HG03060 (cell line): Measurements from ENCODE around the gene TSKU.
"Not testable (repeated sequence)": the region's sequence is repeated elsewhere in the genome, so short reads cannot be mapped to it uniquely, and the experiment has no call there.

Experiments used
- ATAC-seq: cut with Tn5 transposase; IDR thresholded peaks from one replicate; pipeline ENCODE4 v1.9.1; 2021; ENCODE audit warnings: low read depth, moderate number of reproducible peaks; ENCODE audit not compliant: unreplicated experiment

The TSKU gene

GRCh38 chr11:76783294-76783895 lies at the start of gene TSKU:
TSKU (plus strand) TSS chr11:76783356; CDS start chr11:76795617, 12,261 bp downstream.
- ATAC-seq = no peak

GRCh38 chr11:76733906-76734305 lies 49.2 kb upstream of the TSKU start:
- ATAC-seq = not testable (repeated sequence)

GRCh38 chr11:76734456-76735420 lies 48.4 kb upstream of the TSKU start:
- no peak for ATAC-seq

- no peak for ATAC-seq
Measured at GRCh38 chr11:76735841-76736240, 47.3 kb upstream of the TSKU start.

GRCh38 chr11:76736266-76736665 lies 46.9 kb upstream of the TSKU start:
- no peak for ATAC-seq

- no peak for ATAC-seq
Measured at GRCh38 chr11:76736773-76737495, 46.2 kb upstream of the TSKU start.

GRCh38 chr11:76738618-76739240 lies 44.4 kb upstream of the TSKU start:
- no peak for ATAC-seq

- no peak for ATAC-seq
Measured at GRCh38 chr11:76739798-76740197, 43.4 kb upstream of the TSKU start.

- no peak for ATAC-seq
Measured at GRCh38 chr11:76740772-76741171, 42.4 kb upstream of the TSKU start.

- no peak for ATAC-seq
Measured at GRCh38 chr11:76742902-76743301, 40.3 kb upstream of the TSKU start.

- no peak for ATAC-seq
Measured at GRCh38 chr11:76744186-76745043, 38.7 kb upstream of the TSKU start.

GRCh38 chr11:76745044-76745376 lies 38.1 kb upstream of the TSKU start:
- ATAC-seq = no peak

- no peak for ATAC-seq
Measured at GRCh38 chr11:76745561-76746207, 37.5 kb upstream of the TSKU start.

GRCh38 chr11:76747153-76747914 lies 35.8 kb upstream of the TSKU start:
- no peak for ATAC-seq

GRCh38 chr11:76747915-76748860 lies 35.0 kb upstream of the TSKU start:
- ATAC-seq = no peak

GRCh38 chr11:76748948-76749347 lies 34.2 kb upstream of the TSKU start:
- no peak for ATAC-seq

- ATAC-seq = no peak
Measured at GRCh38 chr11:76750067-76750466, 33.1 kb upstream of the TSKU start.

- no peak for ATAC-seq
Measured at GRCh38 chr11:76750746-76751145, 32.4 kb upstream of the TSKU start.
